ENCODE measurements around the gene CLIC4. TPM values are rescaled to one million over a fixed set of nuclear protein-coding genes. Genes with fewer than 3 reads are reported as not detected.

CLIC4 gene
- total RNA-seq, 1 donor from 2014 or later = 90.4 TPM

GRCh38 chr1:24859063-24860010, 114.1 kb downstream of the CLIC4 start:
- DNase-seq (ENCODE audit: low spot score, unreplicated experiment) = no peak
- H3K27me3 Mint-ChIP-seq = peaks cover 3% of the 10 kb centered on the region
- H3K4me1 Mint-ChIP-seq (ENCODE audit: low read depth) = peaks cover 14% of the 10 kb centered on the region
- H3K36me3 Mint-ChIP-seq (ENCODE audit: insufficient read depth) = no peaks in the 10 kb centered on the region
- no peak overlapping the region for H3K4me3 Mint-ChIP-seq (ENCODE audit: low read depth)
- no peaks in the 10 kb centered on the region for H3K9me3 Mint-ChIP-seq (ENCODE audit: low read depth)
- no peak for TF ChIP-seq CTCF (IDR thresholded peaks at IDR 0.05; ENCODE audit: unreplicated experiment)
- no peak overlapping the region for H3K27ac Mint-ChIP-seq

- peaks cover 22% of the 10 kb centered on the region for H3K4me1 Mint-ChIP-seq (ENCODE audit: low read depth)
- no peaks in the 10 kb centered on the region for H3K36me3 Mint-ChIP-seq (ENCODE audit: insufficient read depth)
- no peaks in the 10 kb centered on the region for H3K9me3 Mint-ChIP-seq (ENCODE audit: low read depth)
- no peak for DNase-seq (ENCODE audit: low spot score, unreplicated experiment)
- no peak for TF ChIP-seq CTCF (IDR thresholded peaks at IDR 0.05; ENCODE audit: unreplicated experiment)
- no peak overlapping the region for H3K27ac Mint-ChIP-seq
- H3K27me3 Mint-ChIP-seq = peaks cover 3% of the 10 kb centered on the region
- H3K4me3 Mint-ChIP-seq (ENCODE audit: low read depth) = no peak overlapping the region
Measured at GRCh38 chr1:24860841-24861240, 115.6 kb downstream of the CLIC4 start.

- Mint-ChIP-seq H3K36me3 (ENCODE audit: insufficient read depth) (no peaks in the 10 kb centered on the region), H3K4me3 (ENCODE audit: low read depth) (no peak overlapping the region), H3K27ac (peak overlapping the region; percentile 50), H3K27me3 (peaks cover 4% of the 10 kb centered on the region), H3K4me1 (ENCODE audit: low read depth) (peaks cover 22% of the 10 kb centered on the region), H3K9me3 (ENCODE audit: low read depth) (no peaks in the 10 kb centered on the region)
- peak; percentile 22 for TF ChIP-seq CTCF (IDR thresholded peaks at IDR 0.05; ENCODE audit: unreplicated experiment)
- no peak for DNase-seq (ENCODE audit: low spot score, unreplicated experiment)
Measured at GRCh38 chr1:24861821-24862727, 116.8 kb downstream of the CLIC4 start.

GRCh38 chr1:24862775-24863483, 117.7 kb downstream of the CLIC4 start:
- H3K4me3 Mint-ChIP-seq (ENCODE audit: low read depth) = no peak overlapping the region
- H3K27ac Mint-ChIP-seq = no peak overlapping the region
- TF ChIP-seq CTCF (IDR thresholded peaks at IDR 0.05; ENCODE audit: unreplicated experiment) = no peak
- no peaks in the 10 kb centered on the region for H3K36me3 Mint-ChIP-seq (ENCODE audit: insufficient read depth)
- H3K4me1 Mint-ChIP-seq (ENCODE audit: low read depth) = peaks cover 22% of the 10 kb centered on the region
- peaks cover 8% of the 10 kb centered on the region for H3K27me3 Mint-ChIP-seq
- no peak for DNase-seq (ENCODE audit: low spot score, unreplicated experiment)
- H3K9me3 Mint-ChIP-seq (ENCODE audit: low read depth) = no peaks in the 10 kb centered on the region

Data from progenitor cell of endocrine pancreas (in vitro differentiated cells).